Measurements from ENCODE around the gene ETS1.

Gene ETS1

DNA sequence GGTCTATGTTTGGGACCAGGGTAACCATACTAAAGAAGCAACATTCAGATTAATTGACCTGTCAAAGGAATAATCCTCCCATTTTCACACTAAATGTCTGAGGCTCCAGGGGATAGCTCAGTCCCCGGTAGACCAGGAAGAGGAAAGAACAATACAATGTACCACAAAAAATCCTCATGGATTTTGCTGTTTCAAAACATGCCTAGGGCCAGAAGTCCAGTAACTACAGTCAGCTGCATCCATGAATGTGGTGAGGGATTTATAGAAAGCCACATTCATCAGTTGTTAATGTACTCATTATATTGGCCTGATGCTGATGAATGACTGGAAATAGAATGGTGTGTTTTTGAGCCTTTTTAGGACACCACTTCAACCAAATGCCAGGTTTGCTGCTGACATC, 6.9 kb upstream of the ETS1 start:
- Histone ChIP-seq H3K27me3 (ENCODE audit: low read depth, low read length) (peaks cover 26% of the 10 kb centered on the region), H3K27ac (ENCODE audit: low read length) (no peak overlapping the region), H3K4me2 (ENCODE audit: low read length) (no peak overlapping the region), H2AFZ (ENCODE audit: low read depth, low read length) (no peak overlapping the region), H3K9ac (ENCODE audit: low read length) (no peak overlapping the region), H3K4me1 (ENCODE audit: low read length) (0 out of 2 replicates have a peak, but pooled peaks cover 4% of the 10 kb centered on the region), H3K79me2 (ENCODE audit: low read length) (no peaks in the 10 kb centered on the region), H3K9me3 (ENCODE audit: insufficient read depth, low read length) (no peaks in the 10 kb centered on the region), H4K20me1 (ENCODE audit: insufficient read depth, low read length) (no peaks in the 10 kb centered on the region), H3K36me3 (replicated peaks; ENCODE audit: low read depth, low read length) (no peaks in the 10 kb centered on the region), H3K4me3 (ENCODE audit: low read length) (no peak overlapping the region)
- no peak for TF ChIP-seq EZH2phosphoT487 (IDR thresholded peaks at IDR 0.05; ENCODE audit: low read depth)
- TF ChIP-seq, protein P1, sequence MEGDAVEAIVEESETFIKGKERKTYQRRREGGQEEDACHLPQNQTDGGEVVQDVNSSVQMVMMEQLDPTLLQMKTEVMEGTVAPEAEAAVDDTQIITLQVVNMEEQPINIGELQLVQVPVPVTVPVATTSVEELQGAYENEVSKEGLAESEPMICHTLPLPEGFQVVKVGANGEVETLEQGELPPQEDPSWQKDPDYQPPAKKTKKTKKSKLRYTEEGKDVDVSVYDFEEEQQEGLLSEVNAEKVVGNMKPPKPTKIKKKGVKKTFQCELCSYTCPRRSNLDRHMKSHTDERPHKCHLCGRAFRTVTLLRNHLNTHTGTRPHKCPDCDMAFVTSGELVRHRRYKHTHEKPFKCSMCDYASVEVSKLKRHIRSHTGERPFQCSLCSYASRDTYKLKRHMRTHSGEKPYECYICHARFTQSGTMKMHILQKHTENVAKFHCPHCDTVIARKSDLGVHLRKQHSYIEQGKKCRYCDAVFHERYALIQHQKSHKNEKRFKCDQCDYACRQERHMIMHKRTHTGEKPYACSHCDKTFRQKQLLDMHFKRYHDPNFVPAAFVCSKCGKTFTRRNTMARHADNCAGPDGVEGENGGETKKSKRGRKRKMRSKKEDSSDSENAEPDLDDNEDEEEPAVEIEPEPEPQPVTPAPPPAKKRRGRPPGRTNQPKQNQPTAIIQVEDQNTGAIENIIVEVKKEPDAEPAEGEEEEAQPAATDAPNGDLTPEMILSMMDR (IDR thresholded peaks at IDR 0.05; ENCODE audit: low read depth, low read length) = no peak

DNA sequence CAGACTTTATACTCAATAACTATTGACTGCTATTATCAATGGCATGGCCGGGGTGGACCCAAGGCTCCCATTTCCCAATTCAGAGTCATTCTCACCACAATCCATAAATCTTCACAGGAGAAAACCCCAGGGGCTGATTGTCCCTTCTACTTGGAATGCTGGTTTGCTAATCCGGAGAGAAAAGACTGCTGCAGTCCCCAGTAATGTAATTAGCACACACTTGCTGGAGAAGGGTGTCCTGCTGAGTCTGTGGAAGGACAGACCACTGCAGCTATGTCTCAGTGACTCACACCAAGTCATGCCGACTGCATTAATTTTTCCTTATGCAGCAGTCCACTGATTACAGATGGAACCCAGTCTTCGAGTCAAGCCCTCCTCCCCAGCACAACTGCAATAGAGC, 5.9 kb upstream of the ETS1 start:
- Histone ChIP-seq H3K79me2 (ENCODE audit: low read length) (no peaks in the 10 kb centered on the region), H2AFZ (ENCODE audit: low read depth, low read length) (no peak overlapping the region), H4K20me1 (ENCODE audit: insufficient read depth, low read length) (no peaks in the 10 kb centered on the region), H3K27ac (ENCODE audit: low read length) (no peak overlapping the region), H3K4me1 (ENCODE audit: low read length) (no peaks in the 10 kb centered on the region), H3K9ac (ENCODE audit: low read length) (no peak overlapping the region), H3K4me2 (ENCODE audit: low read length) (no peak overlapping the region), H3K27me3 (ENCODE audit: low read depth, low read length) (peaks cover 32% of the 10 kb centered on the region), H3K9me3 (ENCODE audit: insufficient read depth, low read length) (no peaks in the 10 kb centered on the region), H3K36me3 (replicated peaks; ENCODE audit: low read depth, low read length) (no peaks in the 10 kb centered on the region), H3K4me3 (ENCODE audit: low read length) (no peak overlapping the region)
- TF ChIP-seq EZH2phosphoT487 (IDR thresholded peaks at IDR 0.05; ENCODE audit: low read depth) = no peak
- TF ChIP-seq, protein P1 (IDR thresholded peaks at IDR 0.05; ENCODE audit: low read depth, low read length) = no peak

DNA sequence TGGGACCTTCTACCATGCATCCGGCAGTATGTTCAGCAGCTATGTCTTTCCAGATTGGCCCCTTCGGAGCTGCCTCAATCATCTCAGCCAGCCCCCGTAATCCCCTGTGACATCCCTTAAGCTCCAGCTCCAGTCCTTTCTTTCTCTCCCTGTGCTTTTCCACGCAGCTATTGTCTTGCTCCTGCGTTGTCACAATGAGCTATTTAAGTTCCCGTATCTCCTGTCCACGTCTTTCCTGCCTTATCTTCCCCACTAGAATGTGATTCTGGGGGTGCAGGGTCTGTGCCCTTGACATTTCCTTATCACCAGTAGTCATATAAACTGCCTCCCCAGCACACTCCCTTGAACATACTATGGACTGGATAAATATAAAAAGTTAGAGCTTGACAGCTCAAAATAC, 5.1 kb upstream of the ETS1 start:
- no peaks in the 10 kb centered on the region for H3K9me3 ChIP-seq (ENCODE audit: insufficient read depth, low read length)
- no peak overlapping the region for H3K9ac ChIP-seq (ENCODE audit: low read length)
- H2AFZ ChIP-seq (ENCODE audit: low read depth, low read length) = no peak overlapping the region
- H3K79me2 ChIP-seq (ENCODE audit: low read length) = no peaks in the 10 kb centered on the region
- no peak overlapping the region for H3K27ac ChIP-seq (ENCODE audit: low read length)
- H3K4me2 ChIP-seq (ENCODE audit: low read length) = no peak overlapping the region
- no peaks in the 10 kb centered on the region for H3K36me3 ChIP-seq (replicated peaks; ENCODE audit: low read depth, low read length)
- H3K4me1 ChIP-seq (ENCODE audit: low read length) = 0 out of 2 replicates have a peak, but pooled peaks cover 6% of the 10 kb centered on the region
- H3K27me3 ChIP-seq (ENCODE audit: low read depth, low read length) = peaks cover 40% of the 10 kb centered on the region
- no peak for TF ChIP-seq EZH2phosphoT487 (IDR thresholded peaks at IDR 0.05; ENCODE audit: low read depth)
- TF ChIP-seq, protein P1 (IDR thresholded peaks at IDR 0.05; ENCODE audit: low read depth, low read length) = no peak
- H4K20me1 ChIP-seq (ENCODE audit: insufficient read depth, low read length) = no peaks in the 10 kb centered on the region
- H3K4me3 ChIP-seq (ENCODE audit: low read length) = no peak overlapping the region

DNA sequence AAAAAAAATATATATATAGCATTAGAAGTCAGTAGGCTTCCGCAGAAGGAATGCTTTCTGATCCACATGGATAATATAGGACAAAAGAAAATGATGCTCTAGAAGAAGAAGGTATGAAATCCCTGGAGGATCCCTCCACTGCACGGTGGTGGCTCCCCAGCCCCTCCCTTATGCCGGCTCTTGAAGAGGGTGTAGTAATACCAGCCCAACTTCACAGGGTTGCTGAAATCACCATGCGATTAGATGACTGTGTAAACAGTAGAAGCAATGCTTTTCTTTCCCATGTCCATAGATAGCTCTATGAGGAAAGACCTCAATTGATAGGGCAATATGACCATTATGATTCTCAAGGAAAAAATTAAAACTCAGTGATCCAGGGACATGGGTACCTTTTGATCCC, 3.2 kb upstream of the ETS1 start:
- Histone ChIP-seq H3K4me2 (ENCODE audit: low read length) (no peak overlapping the region), H3K79me2 (ENCODE audit: low read length) (no peaks in the 10 kb centered on the region), H3K9me3 (ENCODE audit: insufficient read depth, low read length) (no peaks in the 10 kb centered on the region), H3K4me3 (ENCODE audit: low read length) (no peak overlapping the region), H3K9ac (ENCODE audit: low read length) (no peak overlapping the region), H3K27ac (ENCODE audit: low read length) (no peak overlapping the region), H4K20me1 (ENCODE audit: insufficient read depth, low read length) (no peaks in the 10 kb centered on the region), H2AFZ (ENCODE audit: low read depth, low read length) (no peak overlapping the region), H3K4me1 (ENCODE audit: low read length) (0 out of 2 replicates have a peak, but pooled peaks cover 9% of the 10 kb centered on the region), H3K36me3 (replicated peaks; ENCODE audit: low read depth, low read length) (no peaks in the 10 kb centered on the region), H3K27me3 (ENCODE audit: low read depth, low read length) (peaks cover 49% of the 10 kb centered on the region)
- TF ChIP-seq, protein P1 (IDR thresholded peaks at IDR 0.05; ENCODE audit: low read depth, low read length) = no peak
